GM23248 (cell line): ENCODE measurements around the gene NHSL1. TPM values are rescaled to one million over a fixed set of nuclear protein-coding genes. Genes with fewer than 3 reads are reported as not detected.

Source experiments
- DNase-seq: peaks from one replicate; pipeline ENCODE4 v3.0.0-alpha.2; 2015
- H2AFZ ChIP-seq: fragments of 200-600 bp; sonication (generic); 2 replicates; pipeline ENCODE4 v1.6.1; 2016; ENCODE audit warnings: antibody characterized with exemption
- H3F3A ChIP-seq: fragments of 200-600 bp; sonication (generic); 2 replicates; pipeline ENCODE4 v1.6.1; 2016; ENCODE audit warnings: mild to moderate bottlenecking, antibody characterized with exemption, mixed run types; ENCODE audit not compliant: insufficient read depth
- H3K27ac ChIP-seq: fragments of 200-600 bp; sonication (generic); 2 replicates; pipeline ENCODE4 v1.5.1; 2016; ENCODE audit warnings: mild to moderate bottlenecking
- H3K27me3 ChIP-seq: fragments of 200-600 bp; sonication (generic); replicated peaks from 2 replicates; pipeline ENCODE4 v1.6.1; 2016; ENCODE audit warnings: mild to moderate bottlenecking; ENCODE audit not compliant: insufficient read depth
- H3K36me3 ChIP-seq: fragments of 200-600 bp; sonication (generic); 2 replicates; pipeline ENCODE4 v1.6.1; 2016; ENCODE audit warnings: low read depth, mild to moderate bottlenecking
- H3K4me1 ChIP-seq: fragments of 200-600 bp; sonication (generic); 2 replicates; pipeline ENCODE4 v1.6.1; 2016; ENCODE audit warnings: mild to moderate bottlenecking; ENCODE audit not compliant: insufficient read depth
- H3K4me2 ChIP-seq: fragments of 200-600 bp; sonication (generic); one replicate; pipeline ENCODE4 v1.6.1; 2016; ENCODE audit warnings: mild to moderate bottlenecking; ENCODE audit not compliant: unreplicated experiment
- H3K4me3 ChIP-seq: fragments of 200-600 bp; sonication (generic); 2 replicates; pipeline ENCODE4 v1.5.1; 2016; ENCODE audit warnings: mild to moderate bottlenecking
- H3K79me2 ChIP-seq: fragments of 200-600 bp; sonication (generic); 2 replicates; pipeline ENCODE4 v1.6.1; 2016; ENCODE audit warnings: mild to moderate bottlenecking; ENCODE audit not compliant: insufficient read depth
- H3K9ac ChIP-seq: fragments of 200-600 bp; sonication (generic); 2 replicates; pipeline ENCODE4 v1.6.1; 2016; ENCODE audit warnings: mild to moderate bottlenecking
- H3K9me2 ChIP-seq: fragments of 200-600 bp; sonication (generic); 2 replicates; pipeline ENCODE4 v1.6.1; 2016; ENCODE audit warnings: mixed run types, mild to moderate bottlenecking, moderate library complexity; ENCODE audit not compliant: insufficient read depth
- H3K9me3 ChIP-seq: fragments of 200-600 bp; sonication (generic); one replicate; pipeline ENCODE4 v1.6.1; 2017; ENCODE audit warnings: low read depth
- H4K20me1 ChIP-seq: fragments of 200-600 bp; sonication (generic); 2 replicates; pipeline ENCODE4 v1.6.0; 2016; ENCODE audit not compliant: insufficient read depth
- EZH2 ChIP-seq: fragments of 200-600 bp; sonication (generic); IDR thresholded peaks from 2 replicates; pipeline ENCODE4 v1.6.1; 2018; ENCODE audit warnings: antibody characterized with exemption, mild to moderate bottlenecking; ENCODE audit not compliant: insufficient read depth, poor library complexity, severe bottlenecking
- EZH2phosphoT487 ChIP-seq: fragments of 200-600 bp; sonication (generic); IDR thresholded peaks from 2 replicates; pipeline ENCODE4 v1.6.1; 2018; ENCODE audit warnings: antibody characterized with exemption, moderate library complexity, mild to moderate bottlenecking, low read depth; ENCODE audit not compliant: insufficient read depth
- WGBS, 2 experiments: methylation state at CpG; one replicate each; pipeline ENCODE4 v1.1.6; 2015 to 2017; ENCODE audit warnings: low lambda C conversion rate in 2 of 2, low coverage in 1 of 2; ENCODE audit errors: missing lambda C conversion rate in 2 of 2; 5-methylcytosine and 5-hydroxymethylcytosine counted together
- in situ Hi-C: fragments of 300-500 bp; cut with MboI; formaldehyde crosslinking; loops from 2 replicates; pipeline ENCODE4 v1.15.0; 2020
- polyA plus RNA-seq: library from polyadenylated mRNA; unstranded; fragments of >200 nt; fragmentation: Nextera tagmentation; extraction: Ambion mirVana; gene quantifications from 2 replicates; pipeline ENCODE4 v1.2.1, GENCODE V29; 2016
- total RNA-seq: library from RNA; depleted of rRNA; stranded (reverse); fragments of >200 nt; shearing (Covaris generic); gene quantifications from 2 replicates; pipeline ENCODE4 v1.2.3, GENCODE V29; 2014

NHSL1 gene
- total and polyA plus RNA-seq, 2 experiments from 2014 or later, result 3.3 to 9.4 TPM

DNA sequence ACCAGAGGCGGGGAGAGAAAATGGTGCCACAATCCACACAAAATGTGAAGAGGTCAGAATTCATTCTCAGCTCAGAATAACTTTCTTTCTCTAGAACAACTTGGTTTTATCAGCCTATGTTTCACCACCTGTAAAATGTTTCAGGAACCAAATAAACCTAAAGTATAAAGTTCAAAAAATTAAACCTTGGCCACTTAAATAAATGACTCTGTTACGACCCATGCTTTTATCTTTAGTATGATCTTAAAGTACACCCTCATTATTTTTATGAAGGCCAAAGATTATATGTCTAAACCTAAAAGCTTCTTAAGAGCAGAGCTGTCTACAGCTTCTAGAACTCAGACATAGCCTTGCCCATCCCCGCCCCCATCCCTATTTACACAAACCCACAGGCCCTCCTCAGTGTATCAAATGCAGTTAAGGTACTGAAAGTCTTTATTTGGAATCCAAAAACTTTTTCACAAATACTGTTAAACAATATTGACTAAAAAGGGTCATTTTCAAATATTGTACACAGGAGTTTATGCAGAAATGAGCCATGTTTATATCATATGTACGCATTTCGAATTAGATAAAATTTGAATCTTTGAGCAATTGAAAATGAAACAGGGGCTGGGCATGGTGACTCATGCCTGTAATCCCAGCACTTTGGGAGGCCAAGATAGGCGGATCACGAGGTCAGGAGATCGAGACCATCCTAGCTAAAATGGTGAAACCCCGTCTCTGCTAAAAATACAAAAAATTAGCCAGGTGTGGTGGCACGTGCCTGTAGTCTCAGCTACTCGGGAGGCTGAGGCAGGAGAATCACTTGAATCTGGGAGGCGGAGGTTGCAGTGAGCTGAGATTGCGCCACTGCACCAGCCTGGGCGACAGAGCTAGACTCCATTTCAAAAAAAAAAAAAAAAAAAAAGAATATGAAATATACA, 5.7 kb upstream of the NHSL1 start:
- H4K20me1 ChIP-seq, result no peaks in the 10 kb centered on the region
- H3K9me3 ChIP-seq, result no peaks in the 10 kb centered on the region
- no peak overlapping the region for H3K4me3 ChIP-seq
- H2AFZ ChIP-seq, result no peak overlapping the region
- no peaks in the 10 kb centered on the region for H3F3A ChIP-seq
- no peaks in the 10 kb centered on the region for H3K27me3 ChIP-seq
- H3K27ac ChIP-seq, result no peak overlapping the region
- WGBS, 2 experiments, result 91 to 94% methylated on average over 14 of the region's 14 CpGs
- no peak overlapping the region for H3K9ac ChIP-seq
- in situ Hi-C loops, result loop anchor here (5.0 to 25.0 kb wide), 2 partner anchors 73 to 393 kb away; partner anchors contain the start of gene PERP
- H3K9me2 ChIP-seq, result no peaks in the 10 kb centered on the region
- no peaks in the 10 kb centered on the region for H3K36me3 ChIP-seq
- no peaks in the 10 kb centered on the region for H3K4me1 ChIP-seq
- H3K79me2 ChIP-seq, result no peaks in the 10 kb centered on the region
- no peak for DNase-seq
- no peak overlapping the region for H3K4me2 ChIP-seq
- TF ChIP-seq EZH2phosphoT487 (no peak), EZH2 (no peak)

DNA sequence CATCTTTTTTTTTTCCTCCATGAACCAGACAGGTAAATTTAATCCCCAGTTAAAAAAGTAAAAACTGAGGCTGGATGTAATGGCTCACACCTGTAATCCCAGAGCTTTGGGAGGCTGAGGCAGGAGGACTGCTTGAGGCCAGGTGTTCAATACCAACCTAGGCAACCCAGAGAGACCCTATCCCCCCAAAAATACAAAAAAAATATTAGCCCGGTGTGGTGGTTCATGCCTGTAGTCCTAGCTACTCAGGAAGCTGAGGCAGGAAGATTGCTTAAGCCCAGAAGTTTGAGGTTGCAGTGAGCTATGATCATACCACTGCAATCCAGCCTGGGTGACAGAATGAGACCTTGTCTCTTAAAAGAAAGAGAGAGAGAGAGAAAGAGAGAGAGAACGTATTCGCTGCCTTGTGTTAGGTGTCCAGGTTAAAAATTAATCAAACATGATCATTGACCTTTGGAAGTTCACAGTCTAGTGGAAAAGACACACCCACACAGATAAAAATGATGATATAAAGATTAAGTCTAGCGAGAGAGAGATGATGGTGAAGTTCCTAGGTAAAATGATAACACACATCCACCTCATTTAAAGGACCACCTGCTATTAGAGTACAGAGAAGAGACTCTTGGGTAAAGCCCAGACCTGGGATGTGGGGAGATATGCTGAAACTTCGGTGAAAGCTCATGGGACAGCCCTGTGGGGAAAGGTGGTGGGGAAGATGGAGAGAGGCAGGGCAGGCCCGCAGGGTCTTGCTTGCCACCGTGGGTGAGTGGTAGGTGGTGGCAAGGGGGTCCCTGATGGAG, 4.8 kb upstream of the NHSL1 start:
- no peaks in the 10 kb centered on the region for H3K9me2 ChIP-seq
- H2AFZ ChIP-seq, result no peak overlapping the region
- no peak overlapping the region for H3K4me2 ChIP-seq
- in situ Hi-C loops, result loop anchor here (25.0 kb wide), 1 partner anchor 392 kb away; the partner anchor contains the start of gene PERP
- no peaks in the 10 kb centered on the region for H3F3A ChIP-seq
- no peaks in the 10 kb centered on the region for H3K27me3 ChIP-seq
- no peaks in the 10 kb centered on the region for H3K79me2 ChIP-seq
- TF ChIP-seq EZH2phosphoT487, result no peak
- TF ChIP-seq EZH2, result no peak
- DNase-seq, result no peak
- no peak overlapping the region for H3K27ac ChIP-seq
- H4K20me1 ChIP-seq, result no peaks in the 10 kb centered on the region
- no peaks in the 10 kb centered on the region for H3K36me3 ChIP-seq
- no peak overlapping the region for H3K4me3 ChIP-seq
- H3K9me3 ChIP-seq, result no peaks in the 10 kb centered on the region
- WGBS, 2 experiments, result 84 to 88% methylated on average over 7 of the region's 7 CpGs
- H3K9ac ChIP-seq, result no peak overlapping the region
- no peaks in the 10 kb centered on the region for H3K4me1 ChIP-seq

DNA sequence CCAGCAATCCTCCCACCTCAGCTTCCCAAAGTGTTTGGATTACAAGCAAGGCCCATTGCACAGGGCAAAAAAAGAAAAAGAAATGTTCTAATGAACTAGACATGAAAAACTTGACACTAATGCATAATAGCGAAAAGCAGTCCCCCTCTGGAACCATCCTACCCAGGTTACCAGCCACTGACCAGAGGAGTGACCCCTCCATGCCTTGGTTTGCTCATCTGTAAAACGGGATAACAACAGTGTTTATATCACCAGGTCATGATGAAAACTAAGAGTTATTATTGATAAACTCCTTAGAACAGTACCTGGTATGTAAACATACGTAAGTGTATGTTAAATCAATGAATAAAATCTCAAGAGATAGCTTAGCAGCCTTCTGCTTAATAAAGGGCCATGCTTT, 3.3 kb upstream of the NHSL1 start:
- Histone ChIP-seq H3K9me2 (no peaks in the 10 kb centered on the region), H3K9ac (no peak overlapping the region), H3K79me2 (no peaks in the 10 kb centered on the region), H3K27ac (no peak overlapping the region), H4K20me1 (no peaks in the 10 kb centered on the region), H3K9me3 (no peaks in the 10 kb centered on the region), H3K4me2 (no peak overlapping the region), H2AFZ (no peak overlapping the region), H3K27me3 (no peaks in the 10 kb centered on the region), H3F3A (no peaks in the 10 kb centered on the region), H3K4me3 (no peak overlapping the region), H3K4me1 (no peaks in the 10 kb centered on the region), H3K36me3 (no peaks in the 10 kb centered on the region)
- 88 to 94% methylated on average over 3 of the region's 3 CpGs for WGBS, 2 experiments
- no peak for DNase-seq
- TF ChIP-seq EZH2phosphoT487, result no peak
- no peak for TF ChIP-seq EZH2
- in situ Hi-C loops, result loop anchor here (25.0 kb wide), 1 partner anchor 390 kb away; the partner anchor contains the start of gene PERP

DNA sequence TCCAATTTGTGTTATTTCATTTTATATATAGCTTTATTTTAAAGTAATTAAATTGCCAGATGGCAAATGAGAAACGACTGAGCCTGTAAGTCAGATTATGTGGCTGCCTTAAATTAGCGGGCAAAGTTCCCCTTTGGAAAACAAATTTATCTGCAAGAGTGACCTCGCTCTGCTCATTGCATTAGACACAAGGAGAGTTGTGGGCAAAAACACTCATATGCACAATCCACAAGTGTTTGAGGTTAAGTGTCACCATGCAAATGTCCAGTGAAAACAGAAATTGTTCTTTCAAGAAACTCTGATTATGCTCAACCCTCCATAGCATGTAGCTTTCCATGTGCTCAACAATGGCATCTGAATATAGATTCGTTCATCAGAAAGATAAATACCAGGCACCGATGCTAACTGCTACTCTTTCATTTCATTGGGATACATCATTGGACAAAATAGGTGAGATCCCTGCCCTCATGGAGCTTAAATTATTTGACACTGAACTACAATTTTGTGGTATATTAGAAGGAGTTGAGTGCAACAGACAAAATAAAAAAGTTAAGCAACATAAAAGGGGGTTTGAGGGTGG, 1.7 kb upstream of the NHSL1 start:
- Histone ChIP-seq H4K20me1 (no peaks in the 10 kb centered on the region), H3K79me2 (no peaks in the 10 kb centered on the region), H3K4me2 (no peak overlapping the region), H3K27ac (no peak overlapping the region), H2AFZ (no peak overlapping the region), H3F3A (no peaks in the 10 kb centered on the region), H3K9me3 (no peaks in the 10 kb centered on the region), H3K36me3 (no peaks in the 10 kb centered on the region), H3K9me2 (no peaks in the 10 kb centered on the region), H3K9ac (no peak overlapping the region), H3K27me3 (no peaks in the 10 kb centered on the region), H3K4me3 (no peak overlapping the region), H3K4me1 (no peaks in the 10 kb centered on the region)
- in situ Hi-C loops, result loop anchor here (25.0 kb wide), 1 partner anchor 389 kb away; the partner anchor contains the start of gene PERP
- 66 to 73% methylated on average over 5 of the region's 5 CpGs for WGBS, 2 experiments
- DNase-seq, result peak; percentile 7
- TF ChIP-seq EZH2 (no peak), EZH2phosphoT487 (no peak)
